Fibroblast of villous mesenchyme (primary cell): ENCODE measurements around the gene ATRNL1. TPM values are rescaled to one million over a fixed set of nuclear protein-coding genes. Genes with fewer than 3 reads are reported as not detected.
A peak's percentile ranks its signal among the peaks of the same experiment; 100 is the strongest.

Experiments
- DNase-seq: peaks from one replicate; pipeline ENCODE4 v3.0.0-alpha.2; 2010; ENCODE audit warnings: low read depth
- H3K4me3 ChIP-seq: 2 replicates; pipeline ENCODE4 v1.5.1; 2011; ENCODE audit warnings: low read depth, mild to moderate bottlenecking, low read length
- CTCF ChIP-seq: IDR thresholded peaks from 2 replicates; pipeline ENCODE4 v1.5.1; 2012; ENCODE audit warnings: low read depth, mild to moderate bottlenecking, low read length; ENCODE audit not compliant: insufficient read depth
- total RNA-seq: library from RNA; depleted of rRNA; stranded (reverse); fragments of >200 nt; gene quantifications from 2 replicates; pipeline ENCODE4 v1.2.3, GENCODE V29; 2012

Gene ATRNL1
- total RNA-seq, 1 donor: 13.0 TPM

GRCh38 chr10:115572740-115573455 is 479.7 kb downstream of the ATRNL1 start:
- DNase-seq: no peak
- TF ChIP-seq CTCF: peak; percentile 23
- H3K4me3 ChIP-seq: no peak overlapping the region

- TF ChIP-seq CTCF: no peak
- no peak overlapping the region for H3K4me3 ChIP-seq
- no peak for DNase-seq
Observed at GRCh38 chr10:115580239-115580638, 487.1 kb downstream of the ATRNL1 start.

GRCh38 chr10:115593060-115593459 is 499.9 kb downstream of the ATRNL1 start:
- no peak for DNase-seq
- TF ChIP-seq CTCF: no peak
- no peak overlapping the region for H3K4me3 ChIP-seq

- no peak for TF ChIP-seq CTCF
- no peak for DNase-seq
- no peak overlapping the region for H3K4me3 ChIP-seq
Observed at GRCh38 chr10:115604627-115605026, 511.5 kb downstream of the ATRNL1 start.

- no peak for TF ChIP-seq CTCF
- no peak for DNase-seq
- no peak overlapping the region for H3K4me3 ChIP-seq
Observed at GRCh38 chr10:115606086-115606485, 512.9 kb downstream of the ATRNL1 start.

- no peak for DNase-seq
- no peak overlapping the region for H3K4me3 ChIP-seq
- no peak for TF ChIP-seq CTCF
Observed at GRCh38 chr10:115606741-115607140, 513.6 kb downstream of the ATRNL1 start.

- no peak for DNase-seq
- H3K4me3 ChIP-seq: no peak overlapping the region
- TF ChIP-seq CTCF: no peak
Observed at GRCh38 chr10:115624448-115624847, 531.3 kb downstream of the ATRNL1 start.
